Endothelial cell of umbilical vein (primary cell): Measurements from ENCODE around the gene INHBC. TPM values are rescaled to one million over a fixed set of nuclear protein-coding genes. Genes with fewer than 3 reads are reported as not detected.

Experiments used
- BruUV-seq: library from RNA; stranded (reverse); fragments of 400-500 nt; replicated peaks from 2 replicates; lab custom pipeline; 2021; lab: Mats Ljungman, UMichigan
- CTCF ChIA-PET: fragments of 300-600, 350-600 bp; sonication (Branson Sonifier 250); formaldehyde crosslinking; loops from one replicate; lab custom pipeline; 2021; ENCODE audit warnings: antibody characterized with exemption, inconsistent platforms; lab: Charles Lee
- POLR2A ChIA-PET: fragments of 300-600, 350-600 bp; sonication (Branson Sonifier 250); formaldehyde crosslinking; loops from one replicate; lab custom pipeline; 2021; ENCODE audit warnings: antibody characterized with exemption, inconsistent platforms; lab: Charles Lee
- DNase-seq: peaks from one replicate; pipeline ENCODE4 v3.0.0-alpha.2; 2011; ENCODE audit warnings: low read depth, low spot score
- FAIRE-seq: peaks from 2 replicates; lab custom pipeline; 2011; peaks lifted over from hg19 to GRCh38; lab: Jason Lieb, UNC
- H2AFZ ChIP-seq: 2 replicates; pipeline ENCODE4 v1.6.0; 2012; ENCODE audit warnings: low read depth, low read length, control low read depth, inconsistent platforms
- H3K27ac ChIP-seq: 2 replicates; pipeline ENCODE4 v1.5.1; 2011; ENCODE audit warnings: low read depth, mild to moderate bottlenecking, control low read depth, low read length, moderate library complexity; ENCODE audit not compliant: insufficient read depth
- H3K27me3 ChIP-seq, 2 experiments: 2 replicates each; pipeline versions ENCODE4 v1.6.0 to v1.6.1; 2011; ENCODE audit warnings: low read length in 2 of 2, mixed read lengths in 1 of 2; ENCODE audit not compliant: control insufficient read depth in 2 of 2, insufficient read depth in 2 of 2
- H3K36me3 ChIP-seq, 2 experiments: 2 replicates in 1 of 2; 3 replicates in 1 of 2; pipeline ENCODE4 v1.5.1; 2011; ENCODE audit warnings: low read length in 2 of 2, mild to moderate bottlenecking in 1 of 2, moderate library complexity in 1 of 2; ENCODE audit not compliant: control insufficient read depth in 2 of 2, insufficient read depth in 2 of 2; ENCODE audit errors: extremely low read depth in 1 of 2
- H3K4me1 ChIP-seq: 3 replicates; pipeline ENCODE4 v1.5.1; 2011; ENCODE audit warnings: mild to moderate bottlenecking, low read length; ENCODE audit not compliant: control insufficient read depth, insufficient read depth; ENCODE audit errors: extremely low read depth
- H3K4me2 ChIP-seq: 2 replicates; pipeline ENCODE4 v1.6.1; 2011; ENCODE audit warnings: low read length, control low read depth, mixed read lengths; ENCODE audit not compliant: insufficient read depth
- H3K4me3 ChIP-seq, 3 experiments: fragments of 200-600 bp in 1 of 3; sonication (generic), shearing (Covaris generic) in 1 of 3; replicated peaks in 1 of 3; 2 replicates each; pipeline ENCODE4 v1.5.1; 2011 to 2016; ENCODE audit warnings: control low read depth in 3 of 3, low read length in 3 of 3, mild to moderate bottlenecking in 2 of 3, inconsistent platforms in 1 of 3, low read depth in 1 of 3, moderate library complexity in 1 of 3; ENCODE audit not compliant: insufficient read depth in 1 of 3
- H3K79me2 ChIP-seq: 2 replicates; pipeline ENCODE4 v1.6.0; 2012; ENCODE audit warnings: low read length, inconsistent platforms; ENCODE audit not compliant: control insufficient read depth, insufficient read depth
- H3K9ac ChIP-seq: replicated peaks from 2 replicates; pipeline ENCODE3; 2011; ENCODE audit warnings: low read length, control low read depth; ENCODE audit not compliant: insufficient read depth; ENCODE audit errors: extremely low read depth
- H3K9me1 ChIP-seq: replicated peaks from 3 replicates; pipeline ENCODE4 v1.6.0; 2011; ENCODE audit warnings: mild to moderate bottlenecking, low read length; ENCODE audit not compliant: control insufficient read depth, insufficient read depth; ENCODE audit errors: extremely low read depth
- H3K9me3 ChIP-seq: replicated peaks from 2 replicates; pipeline ENCODE4 v1.5.1; 2012; ENCODE audit warnings: low read length, inconsistent platforms; ENCODE audit not compliant: control insufficient read depth, insufficient read depth
- H4K20me1 ChIP-seq: replicated peaks from 2 replicates; pipeline ENCODE3; 2011; ENCODE audit warnings: mild to moderate bottlenecking, low read length; ENCODE audit not compliant: control insufficient read depth, insufficient read depth; ENCODE audit errors: extremely low read depth
- EZH2 ChIP-seq: IDR thresholded peaks from 2 replicates; pipeline ENCODE4 v1.6.1; 2012; ENCODE audit warnings: borderline replicate concordance, low read depth, mild to moderate bottlenecking, moderate library complexity, low read length, inconsistent platforms; ENCODE audit not compliant: severe bottlenecking
- FOS ChIP-seq: IDR thresholded peaks from 2 replicates; pipeline ENCODE4 v1.6.1; 2011; ENCODE audit warnings: mild to moderate bottlenecking, low read length, moderate library complexity, borderline replicate concordance; ENCODE audit not compliant: insufficient read depth
- GATA2 ChIP-seq: IDR thresholded peaks from 2 replicates; pipeline ENCODE4 v1.7.0; 2011; ENCODE audit warnings: low read depth, mild to moderate bottlenecking, moderate library complexity, mixed read lengths, low read length; ENCODE audit not compliant: insufficient read length, insufficient read depth
- MYC ChIP-seq: IDR thresholded peaks from one replicate; pipeline ENCODE4 v1.6.1; 2011; ENCODE audit warnings: mild to moderate bottlenecking, low read depth, low read length
- POLR2AphosphoS5 ChIP-seq: IDR thresholded peaks from 2 replicates; pipeline ENCODE4 v1.6.1; 2012; ENCODE audit warnings: low read depth, mild to moderate bottlenecking, control low read depth, low read length, moderate library complexity; ENCODE audit not compliant: insufficient read depth
- dilution Hi-C: fragments of 300-500 bp; cut with MboI; formaldehyde crosslinking; loops from one replicate; pipeline ENCODE4 v1.15.0; 2019; ENCODE audit warnings: low sequenced_read_pairs; ENCODE audit not compliant: extremely low pct_ligation_motif_present
- intact Hi-C: fragments of 100-400 bp; cut with micrococcal nuclease; formaldehyde crosslinking; loops from one replicate; pipeline ENCODE4 v1.10.0; 2022
- polyA plus RNA-seq, 4 experiments: library from polyadenylated mRNA; depleted of rRNA in 3 of 4; stranded (reverse) in 3 of 4; unstranded in 1 of 4; fragments of >200 nt; gene quantifications; 2 replicates each; pipeline versions ENCODE4 v1.2.1 to v1.2.3, GENCODE V29; 2011 to 2012; ENCODE audit warnings: missing spikeins in 1 of 4
- total RNA-seq: library from RNA; stranded (reverse); gene quantifications from 2 replicates; pipeline ENCODE4 v1.2.3, GENCODE V29; 2021
- TF ChIP-seq, protein P1 (sequence below): IDR thresholded peaks from 2 replicates; pipeline ENCODE4 v1.6.1; 2011; ENCODE audit not compliant: insufficient read depth, insufficient read length
- TF ChIP-seq, protein P2 (sequence below), 2 donors: IDR thresholded peaks; 1 replicate in 1 of 2; 2 replicates in 1 of 2; pipeline ENCODE4 v1.5.1; 2011; ENCODE audit warnings: low read length in 2 of 2, mild to moderate bottlenecking in 2 of 2, moderate library complexity in 2 of 2, control low read depth in 1 of 2, inconsistent platforms in 1 of 2, low read depth in 1 of 2; ENCODE audit not compliant: insufficient read depth in 1 of 2; ENCODE audit errors: extremely low read depth in 1 of 2

INHBC gene
- total and polyA plus RNA-seq, 2 donors (not counting 3 experiments of a cell fraction or from before 2014, with no cell fraction given) = not detected

DNA sequence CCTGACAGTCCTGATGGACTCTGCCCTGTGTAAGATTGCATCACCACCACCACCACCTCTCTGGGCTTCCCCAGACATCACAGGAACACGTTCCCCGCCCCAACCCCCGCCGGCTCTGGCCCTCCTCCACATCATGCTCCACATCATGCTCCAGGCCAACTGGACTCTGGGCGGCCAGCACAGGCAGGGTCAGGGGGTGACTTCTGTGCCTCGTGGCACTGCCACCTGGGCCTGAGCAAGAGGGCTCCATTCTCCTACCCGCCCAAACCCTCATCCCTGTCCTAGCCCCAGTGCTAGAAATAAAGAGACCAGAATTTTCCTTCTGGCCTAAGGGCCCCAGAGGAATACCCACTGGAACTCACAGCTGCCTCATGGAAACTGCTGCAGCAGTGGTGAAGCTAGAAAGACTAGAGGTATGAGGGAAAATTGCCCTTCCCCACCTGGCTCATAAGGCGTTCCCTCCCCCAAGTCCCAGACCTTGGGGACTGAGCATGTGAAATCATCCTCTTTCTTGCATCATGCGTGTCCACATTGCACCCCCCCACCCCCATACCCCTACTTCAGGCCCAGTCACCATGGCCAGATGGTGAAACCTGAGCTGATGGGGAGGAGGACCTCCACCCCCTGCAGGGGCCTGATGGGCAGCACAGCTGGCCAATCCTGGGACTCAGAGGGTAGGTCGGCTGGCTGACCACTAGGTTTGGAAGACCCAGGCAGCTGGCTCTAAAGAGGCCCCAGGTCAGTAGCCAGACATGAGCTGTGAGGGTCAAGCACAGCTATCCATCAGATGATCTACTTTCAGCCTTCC is 20.2 kb downstream of the INHBC start, which contains the start of gene INHBE:
TSS of gene INHBE (plus strand) at position 742 of the 808 bp plus-strand sequence. CDS start 230 bp downstream, outside the sequence.
- H2AFZ ChIP-seq = peak within 1 kb of the TSS; percentile 9

More for the DNA sequence above, 20.2 kb downstream of the INHBC start, which contains the start of gene INHBE:
- Histone ChIP-seq H3K27ac (no peak within 1 kb of the TSS), H3K79me2 (no peaks in the 10 kb centered on the region), H4K20me1 (no peaks in the 10 kb centered on the region), H3K9me3 (no peaks in the 10 kb centered on the region), H3K9ac (no peak within 1 kb of the TSS), H3K4me1 (peaks cover 11% of the 10 kb centered on the region), H3K27me3 (no peaks in the 10 kb centered on the region), H3K4me3 (no peak within 1 kb of the TSS), H3K9me1 (no peaks in the 10 kb centered on the region), H3K4me2 (no peak within 1 kb of the TSS), H3K36me3 (no peaks in the 10 kb centered on the region)
- dilution Hi-C loops (no loop called here), intact Hi-C loops (no loop called here)
- DNase-seq = no peak
- FAIRE-seq = no peak
- no TSS peak for BruUV-seq
- TF ChIP-seq EZH2 (no peak), MYC (no peak), GATA2 (no peak), POLR2AphosphoS5 (no peak), FOS (no peak)
- TF ChIP-seq, protein P1, sequence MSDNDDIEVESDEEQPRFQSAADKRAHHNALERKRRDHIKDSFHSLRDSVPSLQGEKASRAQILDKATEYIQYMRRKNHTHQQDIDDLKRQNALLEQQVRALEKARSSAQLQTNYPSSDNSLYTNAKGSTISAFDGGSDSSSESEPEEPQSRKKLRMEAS = no peak
- TF ChIP-seq, protein P2, sequence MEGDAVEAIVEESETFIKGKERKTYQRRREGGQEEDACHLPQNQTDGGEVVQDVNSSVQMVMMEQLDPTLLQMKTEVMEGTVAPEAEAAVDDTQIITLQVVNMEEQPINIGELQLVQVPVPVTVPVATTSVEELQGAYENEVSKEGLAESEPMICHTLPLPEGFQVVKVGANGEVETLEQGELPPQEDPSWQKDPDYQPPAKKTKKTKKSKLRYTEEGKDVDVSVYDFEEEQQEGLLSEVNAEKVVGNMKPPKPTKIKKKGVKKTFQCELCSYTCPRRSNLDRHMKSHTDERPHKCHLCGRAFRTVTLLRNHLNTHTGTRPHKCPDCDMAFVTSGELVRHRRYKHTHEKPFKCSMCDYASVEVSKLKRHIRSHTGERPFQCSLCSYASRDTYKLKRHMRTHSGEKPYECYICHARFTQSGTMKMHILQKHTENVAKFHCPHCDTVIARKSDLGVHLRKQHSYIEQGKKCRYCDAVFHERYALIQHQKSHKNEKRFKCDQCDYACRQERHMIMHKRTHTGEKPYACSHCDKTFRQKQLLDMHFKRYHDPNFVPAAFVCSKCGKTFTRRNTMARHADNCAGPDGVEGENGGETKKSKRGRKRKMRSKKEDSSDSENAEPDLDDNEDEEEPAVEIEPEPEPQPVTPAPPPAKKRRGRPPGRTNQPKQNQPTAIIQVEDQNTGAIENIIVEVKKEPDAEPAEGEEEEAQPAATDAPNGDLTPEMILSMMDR (IDR thresholded peaks at IDR 0.05; ENCODE audit: extremely low read depth in 1 of 2, insufficient read depth in 1 of 2, low read depth in 1 of 2, low read length in 2 of 2) = no peak
- ChIA-PET CTCF (interaction anchor here (0.7 to 7.9 kb wide), 13 partner anchors 10 to 212 kb away, joined by 3 to 394 read pairs (median 4); no protein-coding TSS in a partner anchor), POLR2A (no interaction called here)
